Mammary epithelial cell (primary cell): ENCODE data around the gene ADPRH.

Experiments
- EZH2 ChIP-seq: IDR thresholded peaks from 2 replicates; pipeline ENCODE4 v1.6.1; 2012; ENCODE audit warnings: low read length, inconsistent platforms, borderline replicate concordance
- TF ChIP-seq, protein P1 (sequence below), 2 donors: IDR thresholded peaks in 1 of 2; conservative IDR thresholded peaks in 1 of 2; 2 replicates each; pipeline ENCODE4 v1.5.1; 2011 to 2012; ENCODE audit warnings: inconsistent platforms in 2 of 2, low read length in 2 of 2, mild to moderate bottlenecking in 2 of 2, control low read depth in 1 of 2, low read depth in 1 of 2; ENCODE audit not compliant: insufficient read depth in 1 of 2; ENCODE audit errors: extremely low read depth in 1 of 2

DNA sequence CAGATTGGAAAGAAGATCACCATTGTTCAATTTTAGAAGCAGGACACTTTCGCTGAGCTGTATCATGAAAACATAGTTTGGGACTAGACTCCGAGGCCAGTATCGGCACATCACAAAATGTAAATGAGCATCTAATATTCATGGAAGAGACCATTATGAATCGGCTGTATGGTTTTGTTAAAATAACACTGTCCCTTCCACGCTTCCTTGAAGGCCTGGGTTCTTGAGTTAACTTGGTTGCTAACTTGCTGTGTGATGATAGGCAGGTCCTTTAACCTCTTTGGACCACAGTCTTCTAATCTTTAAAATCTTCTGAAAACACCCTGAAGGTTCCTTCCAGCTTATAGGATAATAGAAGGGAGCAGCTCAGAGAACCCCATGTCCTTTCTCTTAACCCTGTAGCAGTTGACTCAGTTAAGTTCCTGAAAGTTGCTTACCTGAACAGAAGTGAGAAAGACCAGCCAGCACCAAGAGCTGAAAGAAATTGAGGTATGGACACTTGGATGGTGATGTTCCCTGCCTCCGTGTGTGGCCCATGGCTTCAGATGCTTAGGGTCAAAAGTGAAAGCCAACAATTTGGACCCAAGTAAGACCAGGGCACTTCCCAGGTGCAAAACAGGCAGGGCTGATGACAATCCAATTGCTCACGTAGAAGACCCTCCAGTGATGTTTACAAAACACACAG is 22.0 kb upstream of the ADPRH start:
- TF ChIP-seq, protein P1, sequence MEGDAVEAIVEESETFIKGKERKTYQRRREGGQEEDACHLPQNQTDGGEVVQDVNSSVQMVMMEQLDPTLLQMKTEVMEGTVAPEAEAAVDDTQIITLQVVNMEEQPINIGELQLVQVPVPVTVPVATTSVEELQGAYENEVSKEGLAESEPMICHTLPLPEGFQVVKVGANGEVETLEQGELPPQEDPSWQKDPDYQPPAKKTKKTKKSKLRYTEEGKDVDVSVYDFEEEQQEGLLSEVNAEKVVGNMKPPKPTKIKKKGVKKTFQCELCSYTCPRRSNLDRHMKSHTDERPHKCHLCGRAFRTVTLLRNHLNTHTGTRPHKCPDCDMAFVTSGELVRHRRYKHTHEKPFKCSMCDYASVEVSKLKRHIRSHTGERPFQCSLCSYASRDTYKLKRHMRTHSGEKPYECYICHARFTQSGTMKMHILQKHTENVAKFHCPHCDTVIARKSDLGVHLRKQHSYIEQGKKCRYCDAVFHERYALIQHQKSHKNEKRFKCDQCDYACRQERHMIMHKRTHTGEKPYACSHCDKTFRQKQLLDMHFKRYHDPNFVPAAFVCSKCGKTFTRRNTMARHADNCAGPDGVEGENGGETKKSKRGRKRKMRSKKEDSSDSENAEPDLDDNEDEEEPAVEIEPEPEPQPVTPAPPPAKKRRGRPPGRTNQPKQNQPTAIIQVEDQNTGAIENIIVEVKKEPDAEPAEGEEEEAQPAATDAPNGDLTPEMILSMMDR (conservative IDR thresholded peaks at IDR 0.05 in 1 of 2, IDR thresholded peaks at IDR 0.05 in 1 of 2; ENCODE audit: extremely low read depth in 1 of 2, insufficient read depth in 1 of 2, low read depth in 1 of 2, low read length in 2 of 2), result no peak
- TF ChIP-seq EZH2, result no peak
